ENCODE data around the gene PDZD2.
"Not testable (repeated sequence)": the region's sequence is repeated elsewhere in the genome, so short reads cannot be mapped to it uniquely, and the experiment has no call there.

The PDZD2 gene

GRCh38 chr5:32067774-32068470 lies 429.0 kb downstream of the PDZD2 start:
- DNase-seq = no peak

GRCh38 chr5:32068561-32068960 lies 429.6 kb downstream of the PDZD2 start:
- no peak for DNase-seq

- DNase-seq = no peak
Measured at GRCh38 chr5:32069396-32069795, 430.5 kb downstream of the PDZD2 start.

- DNase-seq = no peak
Measured at GRCh38 chr5:32071351-32071944, 432.5 kb downstream of the PDZD2 start.

GRCh38 chr5:32072054-32072453 lies 433.1 kb downstream of the PDZD2 start:
- peak in 1 of 51 donors; percentile 7 for DNase-seq

- no peak for DNase-seq
Measured at GRCh38 chr5:32074401-32074800, 435.5 kb downstream of the PDZD2 start.

- DNase-seq = peak in 19 of 51 donors; percentile 8 to 67 (median 23)
Measured at GRCh38 chr5:32076699-32077695, 438.1 kb downstream of the PDZD2 start.

- DNase-seq = not testable (repeated sequence)
Measured at GRCh38 chr5:32078855-32079254, 439.9 kb downstream of the PDZD2 start.

GRCh38 chr5:32080565-32080964 lies 441.6 kb downstream of the PDZD2 start:
- DNase-seq = not testable (repeated sequence)

GRCh38 chr5:32082701-32083100 lies 443.8 kb downstream of the PDZD2 start:
- no peak for DNase-seq

- DNase-seq = peak in 26 of 51 donors; percentile 12 to 70 (median 40)
Measured at GRCh38 chr5:32083981-32084430, 445.1 kb downstream of the PDZD2 start.

- DNase-seq = no peak
Measured at GRCh38 chr5:32087086-32088082, 448.5 kb downstream of the PDZD2 start.

GRCh38 chr5:32088214-32088613 lies 449.3 kb downstream of the PDZD2 start:
- no peak for DNase-seq

- no peak for DNase-seq
Measured at GRCh38 chr5:32089146-32090000, 450.4 kb downstream of the PDZD2 start.

- DNase-seq = no peak
Measured at GRCh38 chr5:32090026-32090754, 451.3 kb downstream of the PDZD2 start.

- no peak for DNase-seq
Measured at GRCh38 chr5:32090755-32091128, 451.8 kb downstream of the PDZD2 start.

- DNase-seq = peak in 31 of 51 donors; percentile 13 to 68 (median 42)
Measured at GRCh38 chr5:32092938-32093812, 454.2 kb downstream of the PDZD2 start.

GRCh38 chr5:32094691-32095090 lies 455.8 kb downstream of the PDZD2 start:
- no peak for DNase-seq

Measured in hypothalamus (tissue), 51 donors.